Measurements from ENCODE around the gene FAM174C.

DNA sequence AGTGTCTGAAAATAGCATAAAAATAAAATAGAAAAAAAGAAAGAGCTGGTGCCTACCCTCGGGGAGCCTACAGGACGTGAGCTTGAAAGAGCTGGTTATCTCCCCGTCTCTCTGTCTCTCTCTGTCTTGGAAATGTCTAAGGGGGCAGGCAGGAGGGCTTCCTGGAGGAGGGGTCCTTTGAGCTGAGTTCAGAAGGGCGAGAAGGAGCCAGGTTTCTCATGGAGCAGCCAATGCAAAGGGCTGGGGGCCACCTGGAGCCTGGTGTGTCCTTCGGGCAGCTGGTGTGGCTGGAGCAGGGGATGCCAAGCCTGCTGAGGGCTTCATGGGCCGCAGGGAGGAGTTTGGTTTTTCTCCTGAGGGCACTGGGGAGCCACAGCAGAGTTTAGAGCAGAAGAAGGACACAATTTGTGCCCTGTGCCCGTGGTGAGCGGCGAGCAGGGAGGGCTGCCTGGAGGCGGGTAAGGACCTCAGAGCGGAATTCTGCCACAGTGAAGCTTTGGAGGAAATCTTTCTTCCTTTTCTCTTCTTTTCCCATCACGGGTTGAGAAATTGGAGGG is 49.0 kb downstream of the FAM174C start:
- no peak for TF ChIP-seq POLR2A (IDR thresholded peaks at IDR 0.05; ENCODE audit: low read depth)
- TF ChIP-seq, protein P1, sequence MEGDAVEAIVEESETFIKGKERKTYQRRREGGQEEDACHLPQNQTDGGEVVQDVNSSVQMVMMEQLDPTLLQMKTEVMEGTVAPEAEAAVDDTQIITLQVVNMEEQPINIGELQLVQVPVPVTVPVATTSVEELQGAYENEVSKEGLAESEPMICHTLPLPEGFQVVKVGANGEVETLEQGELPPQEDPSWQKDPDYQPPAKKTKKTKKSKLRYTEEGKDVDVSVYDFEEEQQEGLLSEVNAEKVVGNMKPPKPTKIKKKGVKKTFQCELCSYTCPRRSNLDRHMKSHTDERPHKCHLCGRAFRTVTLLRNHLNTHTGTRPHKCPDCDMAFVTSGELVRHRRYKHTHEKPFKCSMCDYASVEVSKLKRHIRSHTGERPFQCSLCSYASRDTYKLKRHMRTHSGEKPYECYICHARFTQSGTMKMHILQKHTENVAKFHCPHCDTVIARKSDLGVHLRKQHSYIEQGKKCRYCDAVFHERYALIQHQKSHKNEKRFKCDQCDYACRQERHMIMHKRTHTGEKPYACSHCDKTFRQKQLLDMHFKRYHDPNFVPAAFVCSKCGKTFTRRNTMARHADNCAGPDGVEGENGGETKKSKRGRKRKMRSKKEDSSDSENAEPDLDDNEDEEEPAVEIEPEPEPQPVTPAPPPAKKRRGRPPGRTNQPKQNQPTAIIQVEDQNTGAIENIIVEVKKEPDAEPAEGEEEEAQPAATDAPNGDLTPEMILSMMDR (IDR thresholded peaks at IDR 0.05) = no peak
